Measurements from ENCODE around the gene NLK. TPM values are rescaled to one million over a fixed set of nuclear protein-coding genes. Genes with fewer than 3 reads are reported as not detected.
"Not testable (repeated sequence)": the region's sequence is repeated elsewhere in the genome, so short reads cannot be mapped to it uniquely, and the experiment has no call there.

The NLK gene
- polyA plus RNA-seq, 3 donors, result 45.6 to 53.9 (median 53.9) TPM

DNA sequence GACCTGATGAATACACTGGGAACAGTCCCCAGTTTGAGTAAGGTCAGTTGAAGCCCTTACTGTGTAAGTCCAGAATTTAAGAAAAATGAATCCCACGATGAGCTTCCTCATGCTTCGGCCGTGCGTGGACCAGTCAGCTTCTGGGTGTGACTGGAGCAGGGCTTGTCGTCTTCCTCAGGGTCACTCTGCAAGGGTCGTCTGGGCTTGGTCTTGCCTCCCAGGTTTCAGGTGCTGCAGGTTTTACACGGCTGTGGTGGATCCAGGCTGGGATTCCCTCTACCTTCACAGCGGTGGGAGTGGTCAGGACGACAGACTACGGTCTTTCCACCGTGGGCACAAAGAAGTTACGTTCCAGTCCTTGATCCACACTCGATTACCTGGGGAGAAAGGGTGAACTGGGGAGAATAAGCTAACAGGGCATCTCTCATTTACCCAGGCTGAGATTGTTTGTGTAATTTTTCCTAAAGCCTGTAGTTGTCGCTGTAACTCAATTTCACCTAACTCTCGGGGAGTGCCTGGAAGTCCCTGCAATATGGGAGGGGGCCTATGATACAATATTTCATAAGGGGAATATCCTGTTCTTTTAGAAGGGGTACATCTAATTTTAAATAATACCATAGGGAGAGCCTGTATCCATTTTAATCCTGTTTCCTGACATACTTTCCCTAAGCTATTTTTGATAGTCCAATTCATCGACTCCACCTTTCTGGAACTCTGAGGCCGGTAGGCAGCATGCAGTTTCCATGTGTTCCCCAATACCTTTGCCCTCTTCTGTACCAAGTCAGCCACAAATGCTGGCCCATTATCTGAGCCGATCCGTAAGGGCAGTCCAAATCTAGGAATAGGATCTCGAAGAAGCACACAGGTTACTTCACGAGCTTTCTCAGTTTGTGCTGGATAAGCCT lies 190.7 kb downstream of the NLK start:
- DNase-seq (ENCODE audit: extremely low read depth in 1 of 11, low read depth in 9 of 11, low spot score in 4 of 11), result not testable (repeated sequence)

DNA sequence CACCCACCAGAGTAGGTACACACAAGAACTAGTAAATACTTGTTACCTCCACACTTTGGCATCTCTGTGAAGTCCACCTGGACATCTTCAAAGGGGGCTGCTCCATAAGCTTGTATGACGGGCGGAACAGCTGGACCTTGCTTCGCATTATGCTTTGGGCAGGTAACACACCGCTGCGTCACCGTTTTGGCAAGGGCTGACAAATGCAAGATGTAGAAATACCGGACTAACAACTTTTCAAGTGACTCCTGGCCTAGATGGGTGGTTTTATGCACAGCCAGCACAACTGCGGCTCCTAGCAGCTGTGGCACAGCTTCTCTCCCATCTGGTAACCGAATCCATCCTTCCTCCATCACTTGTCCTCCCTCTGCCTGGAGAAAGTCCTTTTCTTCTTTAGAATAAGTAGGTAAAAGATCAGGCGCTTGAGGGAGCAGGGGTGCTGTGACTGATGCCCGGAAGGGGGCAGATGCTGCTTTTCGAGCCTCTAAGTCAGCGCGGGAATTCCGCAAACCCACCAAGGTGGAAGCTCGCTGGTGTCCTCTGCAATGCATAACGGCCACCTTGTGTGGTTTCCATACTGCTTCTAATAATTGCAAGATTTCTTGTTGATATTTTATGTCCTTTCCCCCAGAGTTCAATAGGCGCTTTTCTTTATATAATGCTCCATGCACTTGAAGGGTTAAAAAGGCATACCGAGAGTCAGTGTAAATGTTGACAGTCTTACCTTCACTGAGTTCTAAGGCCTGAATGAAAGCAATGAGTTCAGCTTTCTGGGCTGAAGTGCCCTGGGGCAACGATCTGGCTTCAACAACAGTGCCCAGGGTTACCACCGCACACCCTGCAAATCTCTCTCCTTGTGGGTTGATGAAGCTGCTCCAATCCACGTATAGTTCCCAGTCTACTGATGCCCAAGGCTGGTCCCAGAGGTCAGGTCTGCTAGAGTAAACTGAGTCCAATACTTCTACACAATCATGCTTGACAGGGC lies 191.7 kb downstream of the NLK start:
- peak in 6 of 11 donors; percentile 38 to 63 (median 58) for DNase-seq (ENCODE audit: extremely low read depth in 1 of 11, low read depth in 9 of 11, low spot score in 4 of 11)

DNA sequence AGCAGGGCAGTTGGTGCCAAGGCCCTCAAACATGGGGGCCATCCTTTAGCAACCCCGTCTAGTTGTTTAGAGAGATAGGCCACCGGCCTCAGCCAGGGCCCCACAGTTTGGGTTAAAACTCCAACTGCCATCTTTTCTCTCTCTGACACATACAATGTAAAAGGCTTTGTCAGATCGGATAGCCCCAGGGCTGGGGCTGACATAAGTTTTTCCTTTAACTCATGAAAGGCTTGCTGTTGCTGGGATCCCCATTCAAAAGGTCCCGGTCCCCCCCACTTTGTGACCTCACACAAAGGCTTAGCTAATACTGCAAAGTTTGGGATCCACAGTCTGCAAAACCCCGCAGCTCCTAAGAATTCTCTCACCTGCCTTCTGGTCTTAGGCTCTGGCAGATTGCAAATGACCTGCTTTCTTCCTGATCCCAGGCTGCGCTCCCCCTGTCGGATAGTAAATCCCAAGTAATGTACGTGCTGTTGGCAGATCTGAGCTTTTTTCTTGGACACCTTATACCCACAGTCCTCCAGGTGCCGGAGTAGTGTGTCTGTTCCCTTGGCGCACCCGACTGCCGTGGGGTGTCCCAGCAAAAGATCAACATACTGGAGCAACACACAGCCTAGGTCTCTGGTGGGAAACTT lies 192.7 kb downstream of the NLK start:
- not testable (repeated sequence) for DNase-seq (ENCODE audit: extremely low read depth in 1 of 11, low read depth in 9 of 11, low spot score in 4 of 11)

DNA sequence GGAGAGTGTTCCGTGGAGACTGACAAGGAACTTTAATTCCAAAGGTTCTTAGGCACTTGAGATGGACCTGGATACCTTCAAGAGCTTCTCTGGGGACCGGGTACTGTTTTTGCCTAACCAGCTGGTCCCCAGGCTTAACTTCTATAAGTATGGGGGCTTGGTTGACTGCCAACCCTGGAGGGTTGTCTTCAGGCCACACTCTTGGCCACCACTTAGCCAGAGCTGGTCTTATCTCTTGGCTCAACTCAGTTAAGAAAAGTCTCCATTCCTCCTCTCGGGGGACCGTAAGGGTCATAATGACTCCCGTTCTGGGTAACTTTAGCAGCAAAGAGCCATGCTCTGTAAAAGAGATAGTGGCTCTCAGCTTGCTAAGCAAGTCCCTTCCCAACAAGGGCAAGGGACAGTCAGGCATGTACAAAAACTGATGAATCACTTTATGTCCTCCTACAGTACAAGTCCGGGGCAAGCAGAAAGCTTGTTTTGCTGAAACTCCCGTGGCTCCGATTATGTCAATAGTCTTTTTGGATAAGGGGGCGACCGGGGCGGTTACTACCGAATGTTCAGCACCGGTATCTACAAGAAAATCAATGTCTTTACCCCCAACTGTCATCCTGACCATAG lies 193.7 kb downstream of the NLK start:
- not testable (repeated sequence) for DNase-seq (ENCODE audit: extremely low read depth in 1 of 11, low read depth in 9 of 11, low spot score in 4 of 11)

DNA sequence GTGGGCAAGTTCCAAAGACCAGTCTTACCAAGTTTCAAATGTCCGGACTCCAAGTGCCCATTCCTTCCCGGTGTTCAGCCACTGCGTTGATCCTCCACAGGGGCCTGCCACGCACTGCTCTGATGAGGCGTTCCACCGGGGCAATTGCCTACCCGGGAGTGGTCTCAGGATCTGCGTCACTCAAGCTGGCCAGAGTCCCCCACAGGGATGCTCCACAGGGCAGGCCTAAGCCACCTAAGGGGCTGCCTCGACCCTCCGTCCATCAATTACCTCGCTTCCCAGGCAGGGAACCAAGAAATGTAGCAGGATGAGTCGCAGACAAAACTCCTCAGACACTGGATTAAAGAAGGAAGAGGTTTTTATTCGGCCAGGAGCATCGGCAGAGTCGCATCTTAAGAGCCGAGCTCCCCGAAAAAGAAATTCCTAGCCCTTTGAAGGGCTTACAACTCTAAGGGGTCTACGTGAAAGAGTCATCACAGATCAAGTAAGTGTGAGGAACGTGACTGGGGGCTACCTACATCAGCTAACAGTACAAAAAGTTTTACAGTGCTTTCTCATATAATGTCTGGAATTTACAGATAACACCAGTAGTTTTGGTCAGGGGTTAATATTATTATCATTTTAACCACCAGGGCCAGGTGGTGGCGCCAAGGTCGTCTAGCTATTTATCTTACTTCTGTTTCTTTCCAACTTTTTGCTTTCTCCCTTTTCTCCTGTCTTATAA lies 196.2 kb downstream of the NLK start:
- DNase-seq (ENCODE audit: extremely low read depth in 1 of 11, low read depth in 9 of 11, low spot score in 4 of 11), result not testable (repeated sequence)

DNA sequence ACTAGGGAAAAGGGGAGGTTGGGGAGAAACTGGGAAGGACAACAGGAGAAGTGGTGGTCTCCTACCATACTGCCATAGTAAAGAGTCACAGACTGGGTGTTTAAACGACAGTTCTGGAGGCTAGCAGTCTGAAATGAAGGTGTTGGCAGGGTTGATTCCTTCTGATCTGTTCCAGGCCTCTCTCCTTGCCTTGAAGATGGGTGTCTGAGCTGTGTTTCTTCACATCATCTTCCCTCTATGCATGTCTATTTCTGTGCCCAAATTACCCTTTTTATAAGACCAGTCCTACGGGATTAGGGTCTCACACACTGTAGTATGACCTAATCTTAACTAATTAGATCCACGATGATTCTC lies 196.8 kb downstream of the NLK start:
- no peak for DNase-seq (ENCODE audit: extremely low read depth in 1 of 11, low read depth in 9 of 11, low spot score in 4 of 11)

DNA sequence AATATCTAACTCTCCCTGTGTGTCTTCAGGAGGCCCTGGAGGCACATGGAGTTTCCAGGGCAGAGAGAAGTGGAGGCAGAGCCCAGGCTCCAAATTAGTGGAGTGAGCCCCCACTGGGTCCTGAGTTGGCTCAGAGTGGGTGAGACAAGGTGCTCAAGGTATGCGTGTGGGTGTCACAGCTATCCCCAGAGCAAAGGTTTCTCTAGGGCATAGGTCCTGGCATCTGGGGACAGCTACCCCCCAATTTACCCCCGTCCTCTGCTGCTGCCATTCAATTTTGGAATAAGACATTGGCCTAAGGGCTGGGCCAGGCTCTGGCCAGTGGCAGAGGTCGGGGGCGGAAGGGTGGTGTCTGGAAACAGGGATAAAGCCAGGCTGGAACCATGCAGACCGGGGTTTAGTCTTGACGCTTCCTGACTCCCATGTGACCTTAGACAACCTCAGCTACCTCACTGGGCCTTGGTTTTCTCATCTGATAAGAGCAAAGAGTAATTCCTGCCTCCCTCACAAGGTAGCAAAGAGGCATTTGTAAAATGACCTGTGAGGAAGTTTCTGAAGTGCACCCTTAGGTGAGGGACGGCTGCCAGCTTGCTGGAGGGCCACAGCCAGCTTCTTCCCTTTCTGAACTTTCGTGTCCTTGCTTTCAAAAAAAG lies 198.3 kb downstream of the NLK start:
- DNase-seq (ENCODE audit: extremely low read depth in 1 of 11, low read depth in 9 of 11, low spot score in 4 of 11), result no peak

DNA sequence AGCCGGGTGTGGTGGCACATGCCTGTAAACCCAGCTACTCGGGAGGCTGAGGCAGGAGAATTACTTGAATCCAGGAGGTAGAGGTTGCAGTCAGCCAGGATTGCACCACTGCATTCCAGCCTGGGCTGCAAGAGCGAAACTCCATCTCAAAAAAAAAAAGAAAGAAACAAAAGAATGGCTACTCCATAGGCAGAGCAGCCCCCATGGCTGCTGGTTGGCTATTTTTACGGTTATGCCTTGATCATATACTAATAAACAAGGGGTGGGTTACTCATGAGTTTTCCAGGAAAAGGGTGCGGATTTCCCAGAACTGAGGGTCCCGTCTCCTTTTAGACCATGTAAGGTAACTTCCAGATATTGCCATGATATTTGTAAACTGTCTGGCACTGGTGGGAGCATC lies 200.3 kb downstream of the NLK start:
- no peak for DNase-seq (ENCODE audit: extremely low read depth in 1 of 11, low read depth in 9 of 11, low spot score in 4 of 11)

DNA sequence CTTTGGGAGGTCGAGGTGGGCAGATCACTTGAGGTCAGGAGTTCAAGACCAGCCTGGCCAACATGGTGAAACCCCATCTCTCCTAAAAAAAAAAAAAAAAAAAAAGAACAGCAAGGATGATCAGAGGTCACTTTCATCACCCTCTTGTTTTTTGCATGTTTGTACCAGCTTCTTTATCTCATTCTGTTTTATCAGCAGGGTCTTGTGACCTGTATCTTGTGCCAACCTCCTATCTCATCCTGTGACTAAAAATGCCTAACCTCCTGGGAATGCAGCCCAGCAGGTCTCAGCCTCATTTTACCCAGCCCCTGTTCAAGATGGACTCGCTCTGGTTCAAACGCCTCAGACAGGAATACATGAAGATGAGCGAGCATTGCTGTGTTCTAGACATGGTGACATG lies 200.8 kb downstream of the NLK start:
- not testable (repeated sequence) for DNase-seq (ENCODE audit: extremely low read depth in 1 of 11, low read depth in 9 of 11, low spot score in 4 of 11)

DNA sequence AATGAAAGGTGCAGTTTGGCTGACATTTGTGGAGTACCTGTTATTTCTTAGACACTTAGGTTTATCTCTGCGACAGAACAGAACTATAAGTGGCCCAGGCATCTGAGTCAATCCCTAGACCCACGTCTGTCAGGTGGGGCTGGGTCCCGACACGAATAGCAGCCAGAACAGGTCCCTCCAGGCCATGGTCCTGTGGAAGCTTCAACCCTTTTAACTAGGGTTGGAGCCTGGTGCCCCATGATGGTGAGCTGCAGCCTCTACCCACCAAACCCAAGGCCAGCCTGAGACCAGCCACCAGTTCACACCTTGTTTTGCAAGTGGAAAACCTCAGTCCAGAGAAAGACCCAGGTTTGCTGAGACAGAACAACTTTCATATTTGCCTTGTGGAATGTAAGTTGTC lies 202.0 kb downstream of the NLK start:
- no peak for DNase-seq (ENCODE audit: extremely low read depth in 1 of 11, low read depth in 9 of 11, low spot score in 4 of 11)

Other genes starting within 250 kb of the NLK start
- 1 to 10 TPM; 1.6 to 2.5 (median 2.4) TPM for gene NOS2, start 242.1 kb upstream of the NLK start, polyA plus RNA-seq (ENCODE audit: insufficient read length in 3 of 3)
- 10 to 100 TPM; 22.1 to 36.1 (median 23.4) TPM for gene LYRM9, start 149.3 kb upstream of the NLK start, polyA plus RNA-seq (ENCODE audit: insufficient read length in 3 of 3)

Measured in renal cortex interstitium (tissue), 11 donors.